LoVo (cell line): ENCODE results near the gene STRIP1.
"Not testable (repeated sequence)": the region's sequence is repeated elsewhere in the genome, so short reads cannot be mapped to it uniquely, and the experiment has no call there.

ENCODE experiments used
- DNase-seq: peaks from one replicate; pipeline ENCODE4 v3.0.0-alpha.2; 2016; ENCODE audit warnings: low spot score

Gene STRIP1

DNA sequence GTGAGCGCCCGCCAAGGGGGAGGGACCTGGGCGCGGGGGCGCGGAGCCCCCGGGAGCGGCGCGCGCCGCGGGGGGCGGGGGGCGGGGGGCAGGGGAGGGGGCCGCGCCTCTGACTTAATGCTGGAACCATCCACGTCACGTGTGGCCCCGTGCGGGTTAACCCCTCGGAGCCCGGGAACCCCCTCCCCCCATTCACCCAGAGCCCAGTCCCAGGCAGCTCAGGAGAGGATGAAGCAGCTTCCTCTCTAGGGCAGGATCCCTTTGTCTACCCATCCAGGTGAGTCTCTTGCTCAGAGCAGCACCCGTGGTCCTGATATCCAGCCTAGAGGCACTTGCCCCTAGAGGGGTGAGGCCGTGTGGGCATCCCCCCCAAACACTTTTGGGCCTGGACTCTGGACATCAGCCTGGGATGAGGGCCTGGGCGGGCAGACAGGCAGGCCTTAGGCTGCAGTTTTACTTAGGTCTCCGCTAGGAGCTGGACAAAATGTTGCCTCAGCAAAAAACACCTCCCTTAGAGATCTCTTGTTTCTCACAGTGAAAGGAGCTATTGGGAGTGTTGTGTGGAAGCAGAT is 36.3 kb downstream of the STRIP1 start, which contains the start of gene ALX3:
TSS of gene ALX3 (minus strand) at position 2 of the 572 bp plus-strand sequence. CDS start 60 bp downstream, outside the sequence.
- DNase-seq = no peak

DNA sequence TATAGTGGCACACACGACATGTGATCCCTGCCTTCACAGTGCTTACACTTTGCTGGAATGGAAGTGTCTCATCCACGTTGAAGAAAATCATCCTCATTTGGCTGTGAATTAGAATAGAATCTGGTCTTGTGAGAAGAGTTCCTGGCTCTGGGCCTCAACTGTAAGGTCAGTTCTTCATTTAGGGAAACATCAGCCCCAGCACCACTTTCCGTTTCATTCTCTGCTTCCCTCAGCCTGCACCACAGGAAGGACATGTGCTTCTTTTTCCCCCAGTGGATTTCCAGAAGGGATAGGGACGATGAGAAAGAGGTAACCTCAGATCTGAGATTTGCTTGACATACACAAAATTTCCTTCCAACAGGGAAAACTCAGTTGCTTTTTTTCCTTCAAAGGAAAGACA is 39.7 kb downstream of the STRIP1 start:
- DNase-seq = no peak

DNA sequence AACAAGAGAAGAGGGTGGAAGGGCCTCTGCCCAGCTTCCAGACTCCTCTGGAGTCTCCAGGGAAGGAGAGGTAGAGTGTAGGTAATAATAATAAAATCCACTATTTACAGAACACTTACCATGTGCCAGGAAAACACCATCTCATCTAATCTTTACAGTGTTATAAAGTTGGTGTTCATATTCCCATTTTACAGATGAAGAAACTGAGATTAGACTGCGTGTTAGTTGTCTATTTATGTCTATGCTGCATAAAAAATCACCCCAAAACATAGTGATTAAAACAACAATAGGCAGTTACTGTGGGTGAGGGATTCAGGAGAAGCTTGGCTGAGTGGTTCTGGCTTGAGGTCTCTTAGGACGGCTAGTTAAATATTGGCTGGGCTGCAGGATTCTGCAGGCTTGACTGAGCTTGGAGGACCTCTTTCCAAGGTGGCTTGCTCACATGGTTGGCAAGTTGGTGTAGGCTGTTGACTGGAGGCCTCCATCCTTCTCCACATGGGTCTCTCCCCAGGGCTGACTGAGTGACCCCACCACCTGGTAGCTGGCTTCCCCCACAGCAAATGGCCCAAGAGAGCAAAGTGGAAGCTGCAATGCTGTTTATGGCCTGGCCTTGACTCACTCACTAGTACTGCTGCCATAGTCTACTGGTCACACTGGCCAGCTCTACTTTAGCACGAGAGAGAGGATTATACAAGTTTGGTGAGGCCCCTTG is 42.5 kb downstream of the STRIP1 start:
- DNase-seq = no peak

DNA sequence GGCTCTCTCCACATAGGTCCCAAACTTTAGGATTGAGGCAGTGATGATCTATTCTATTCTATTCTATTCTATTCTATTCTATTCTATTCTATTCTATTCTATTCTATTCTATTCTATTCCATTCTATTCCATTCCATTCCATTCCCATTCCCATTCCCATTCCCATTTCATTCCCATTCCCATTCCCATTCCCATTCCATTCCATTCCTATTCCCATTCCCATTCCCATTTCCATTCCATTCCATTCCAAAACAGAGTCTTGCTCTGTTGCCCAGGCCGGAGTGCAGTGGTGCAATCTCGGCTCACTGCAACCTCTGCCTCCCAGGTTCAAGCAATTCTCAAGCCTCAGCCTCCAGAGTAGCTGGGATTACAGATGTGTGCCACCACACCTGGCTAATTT is 45.6 kb downstream of the STRIP1 start:
- not testable (repeated sequence) for DNase-seq

DNA sequence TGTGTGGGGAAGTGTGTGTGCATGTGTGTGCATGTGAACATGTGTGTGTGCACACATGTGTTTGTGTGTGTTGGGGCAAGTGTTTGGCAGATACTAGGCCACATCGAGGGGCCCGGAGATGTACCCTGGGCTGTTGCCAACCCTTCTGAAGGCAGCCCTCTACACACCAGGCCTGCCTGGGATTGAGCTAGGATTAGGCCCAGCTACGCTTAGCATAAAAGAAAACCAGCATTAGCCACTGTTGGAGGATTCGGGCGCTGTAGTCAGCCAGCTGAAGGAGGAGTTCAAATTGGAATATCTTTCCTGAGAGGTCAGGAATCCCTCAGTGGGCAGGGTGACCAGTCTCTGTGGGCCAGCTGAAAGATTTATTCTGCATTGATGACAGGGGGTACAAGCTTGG is 46.6 kb downstream of the STRIP1 start:
- no peak for DNase-seq

DNA sequence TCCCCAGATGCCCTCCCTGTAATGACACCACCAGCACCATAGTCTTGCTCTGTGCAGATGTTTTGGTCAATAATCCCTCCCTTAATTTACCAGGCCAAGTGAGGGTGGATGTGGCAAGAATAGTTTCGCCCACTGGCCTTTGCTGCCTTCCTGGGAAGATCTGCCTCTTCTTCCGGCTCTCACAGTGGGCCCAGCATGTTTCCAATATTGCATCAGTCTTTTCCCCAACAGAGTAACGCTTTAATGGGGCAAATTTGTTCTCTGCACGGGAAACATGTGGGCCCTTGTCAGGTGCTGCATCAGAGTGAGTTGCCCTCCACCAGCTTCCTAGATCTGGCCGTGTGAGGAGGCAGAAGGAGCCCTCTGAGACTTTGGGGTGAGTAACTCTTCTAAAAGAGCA is 48.1 kb downstream of the STRIP1 start:
- no peak for DNase-seq

DNA sequence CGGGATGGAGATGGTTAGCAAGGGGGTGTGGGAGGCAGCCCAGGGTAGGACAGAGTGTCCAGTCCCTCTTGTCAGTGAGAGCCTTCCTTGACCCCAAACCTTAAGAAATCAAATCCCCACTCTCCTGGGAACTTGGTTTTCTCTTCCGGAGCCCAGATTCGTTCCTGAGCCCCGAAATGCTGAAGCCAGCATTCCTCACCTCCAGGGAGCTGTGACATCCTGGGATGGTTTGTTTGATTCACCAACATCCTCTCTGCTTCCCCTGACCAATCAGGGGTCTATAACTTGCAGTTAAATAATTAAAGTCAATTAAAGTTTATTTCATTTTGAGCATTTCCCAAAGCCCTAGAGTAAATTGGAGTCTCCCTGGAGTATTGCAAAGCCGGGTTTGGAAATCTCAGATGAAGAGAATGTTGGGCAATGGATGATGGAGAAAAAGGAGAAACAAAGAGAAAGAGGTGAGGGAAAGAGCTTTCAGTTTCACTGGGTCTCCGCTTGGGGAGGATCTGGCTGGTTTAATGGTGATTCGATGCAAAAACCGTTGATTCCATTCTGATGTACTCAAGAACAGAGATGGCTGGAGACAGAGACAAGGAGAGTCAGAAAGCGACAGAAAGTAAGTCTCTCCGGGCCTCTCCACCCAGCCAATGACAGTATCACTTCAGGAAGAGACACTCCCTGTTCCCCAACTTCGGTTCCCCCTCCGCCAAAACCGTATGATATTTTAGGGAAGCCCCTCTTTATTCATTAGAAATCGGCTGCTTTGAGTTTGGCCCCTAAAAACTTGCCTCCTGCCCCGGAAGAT is 48.8 kb downstream of the STRIP1 start:
- no peak for DNase-seq

DNA sequence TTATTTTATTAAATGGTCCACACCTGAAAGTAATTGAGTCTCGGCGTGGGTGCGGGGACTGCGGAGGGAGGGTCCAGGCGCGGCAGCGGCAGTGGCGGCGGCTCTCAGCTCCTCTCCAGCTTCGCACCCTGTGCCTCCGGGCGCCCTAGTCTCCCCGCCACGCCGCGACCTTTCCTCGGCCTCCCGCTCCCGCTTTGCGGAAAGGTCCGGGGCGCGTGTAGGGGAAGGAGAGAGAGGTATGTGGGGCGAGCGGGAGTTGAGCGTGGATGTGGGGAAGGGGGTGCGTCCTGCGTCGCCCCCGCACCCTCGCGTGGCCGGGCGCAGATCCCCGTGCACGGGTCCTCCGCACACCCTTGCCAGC is 49.4 kb downstream of the STRIP1 start:
- no peak for DNase-seq

DNA sequence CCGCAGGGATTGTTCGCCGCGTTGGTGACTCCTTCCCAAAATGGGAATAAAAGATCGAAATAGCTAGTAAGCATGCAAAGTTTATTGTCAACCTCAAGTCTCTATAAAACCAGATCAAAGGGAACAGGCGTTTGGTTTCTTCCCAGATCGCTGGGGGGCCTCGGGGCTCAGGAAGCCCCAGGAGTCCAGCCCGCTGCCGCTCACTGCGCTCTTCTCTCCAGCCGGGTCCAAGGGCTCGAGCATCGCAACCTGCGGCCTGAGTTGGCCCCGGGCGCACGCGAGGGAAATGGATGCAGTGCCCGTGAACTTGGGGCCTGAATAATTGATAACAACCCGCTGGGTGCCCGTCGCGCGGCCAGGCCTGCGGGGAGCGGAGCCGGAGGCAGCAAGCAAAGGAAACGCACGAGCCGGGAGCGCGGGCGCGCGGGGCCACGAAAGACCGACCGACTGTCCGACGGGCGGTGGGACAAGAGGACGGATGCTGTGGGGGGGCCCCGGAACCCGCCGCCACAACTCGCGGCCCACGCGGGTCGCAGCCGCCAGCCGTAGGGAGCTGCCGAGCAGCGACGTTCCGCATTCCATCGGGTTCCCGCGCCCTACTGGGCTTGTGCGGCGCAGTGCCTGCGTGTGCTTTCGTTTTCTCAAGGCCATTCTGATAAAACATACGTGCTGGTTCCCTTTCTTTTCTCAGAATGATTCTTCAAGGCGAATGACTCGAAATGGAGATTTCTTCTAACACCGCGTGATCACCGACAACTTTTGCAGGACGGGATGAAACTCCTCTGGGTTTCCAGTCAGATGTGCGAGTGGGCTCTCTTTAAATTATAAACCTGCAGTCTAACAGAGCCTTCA is 50.0 kb downstream of the STRIP1 start:
- DNase-seq = peak; percentile 40

DNA sequence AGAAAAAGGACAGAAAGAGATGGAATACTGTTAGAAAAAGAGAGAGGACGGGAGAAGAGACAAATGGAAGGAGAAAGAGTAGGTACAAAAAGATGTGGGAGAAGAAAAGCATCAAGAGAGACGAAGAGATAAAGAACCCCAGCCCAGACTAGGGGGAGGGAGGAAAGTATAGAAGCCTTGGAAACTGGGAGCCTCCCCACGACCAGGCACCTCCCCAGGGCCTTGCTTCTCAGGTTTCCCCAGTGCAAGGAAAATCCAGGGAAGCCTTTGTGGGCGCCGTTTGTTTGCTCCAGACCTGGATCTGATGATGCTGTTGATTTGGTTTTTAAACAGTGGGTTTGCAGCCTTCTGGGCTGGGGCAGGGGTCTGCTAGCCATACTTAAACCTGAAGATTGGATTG is 51.2 kb downstream of the STRIP1 start:
- DNase-seq = no peak

DNA sequence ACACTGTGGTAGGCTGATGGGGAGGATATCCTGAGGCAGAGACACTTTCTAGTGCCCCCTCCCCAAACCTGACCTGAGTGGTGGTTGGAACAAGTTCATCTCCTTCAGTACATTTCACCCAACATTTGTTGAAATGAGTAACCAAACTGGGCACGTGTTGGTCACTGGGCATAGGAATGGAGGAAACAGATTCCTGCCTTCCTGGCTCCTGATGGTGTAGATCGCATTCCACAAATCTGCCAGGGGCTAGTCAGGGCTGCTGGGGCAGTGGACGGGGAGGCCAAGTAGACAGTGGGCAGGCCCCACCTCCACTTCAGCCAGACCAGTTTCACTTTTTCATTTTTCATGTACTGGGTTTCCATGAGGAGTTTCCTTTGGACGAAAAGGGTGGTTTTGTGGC is 52.5 kb downstream of the STRIP1 start:
- no peak for DNase-seq

DNA sequence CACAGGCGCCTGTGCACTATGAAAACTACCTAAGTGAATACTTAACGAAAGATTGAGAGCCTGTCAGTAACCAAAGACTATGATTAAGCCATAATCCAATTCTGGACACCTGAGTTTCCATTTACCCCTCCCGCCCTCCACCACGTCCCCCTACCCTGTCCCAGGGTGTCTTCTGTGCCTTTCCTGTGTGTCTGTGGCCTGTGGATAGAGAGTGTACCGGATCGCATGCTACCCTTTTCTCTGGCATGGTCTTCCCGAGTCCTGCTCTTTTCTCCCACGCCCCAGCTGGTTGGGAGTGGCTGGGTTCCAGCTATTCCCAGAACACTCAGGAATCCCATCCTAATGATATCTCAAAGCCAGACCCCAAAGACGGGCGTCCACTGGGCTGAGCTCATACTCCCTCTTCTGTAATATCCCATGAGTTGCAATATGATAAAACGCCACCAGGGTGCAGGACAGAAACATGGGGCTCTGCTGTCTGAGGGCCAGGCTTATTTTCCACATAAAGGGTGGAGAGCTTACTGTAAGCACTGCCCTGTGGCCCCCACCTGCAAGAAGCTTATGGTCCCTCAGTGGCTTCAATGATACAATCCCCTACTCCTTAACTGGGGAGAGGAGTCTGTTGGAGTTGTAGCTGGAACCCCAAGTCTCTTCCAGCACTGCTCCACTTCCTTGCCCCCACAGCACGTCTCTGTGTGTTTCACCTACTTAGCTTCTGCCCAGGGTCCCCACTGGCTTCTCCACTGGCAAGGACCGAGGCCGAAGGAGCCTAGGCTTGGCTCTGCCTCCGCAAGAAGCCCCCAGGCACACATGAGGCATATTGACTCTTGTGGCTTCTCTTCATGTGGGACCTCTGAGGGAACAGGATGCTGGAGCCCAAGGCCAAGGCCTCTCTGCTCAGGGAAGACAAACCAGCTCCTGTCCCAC is 53.7 kb downstream of the STRIP1 start:
- peak; percentile 41 for DNase-seq

DNA sequence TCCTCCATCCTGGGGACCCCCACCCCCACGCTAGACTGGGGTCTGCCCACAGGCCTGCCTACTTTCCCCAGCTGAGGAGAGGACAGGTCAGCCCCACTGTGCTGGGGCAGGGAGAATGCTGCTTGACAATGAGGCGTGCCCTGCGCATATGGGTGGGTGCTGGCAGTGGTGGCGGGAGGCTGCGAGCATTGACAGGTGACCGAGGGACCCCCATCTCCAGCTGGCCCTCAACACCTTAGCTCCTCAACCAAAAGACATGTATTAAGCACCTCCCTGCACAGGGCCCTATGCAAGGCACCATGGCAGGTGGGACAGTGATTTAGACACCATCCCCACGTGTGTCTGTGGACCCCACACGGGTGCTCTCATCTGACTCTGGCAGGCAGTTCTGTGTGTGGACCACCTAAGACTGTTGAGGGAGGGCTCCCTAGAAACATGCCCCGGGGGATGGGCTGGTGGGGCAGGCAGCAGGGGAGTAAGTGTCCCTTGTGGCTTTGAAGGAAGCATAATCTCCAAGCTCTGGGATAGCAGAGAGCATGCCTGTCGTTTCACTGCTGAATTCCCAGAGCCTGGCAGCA is 54.4 kb downstream of the STRIP1 start:
- DNase-seq = no peak

DNA sequence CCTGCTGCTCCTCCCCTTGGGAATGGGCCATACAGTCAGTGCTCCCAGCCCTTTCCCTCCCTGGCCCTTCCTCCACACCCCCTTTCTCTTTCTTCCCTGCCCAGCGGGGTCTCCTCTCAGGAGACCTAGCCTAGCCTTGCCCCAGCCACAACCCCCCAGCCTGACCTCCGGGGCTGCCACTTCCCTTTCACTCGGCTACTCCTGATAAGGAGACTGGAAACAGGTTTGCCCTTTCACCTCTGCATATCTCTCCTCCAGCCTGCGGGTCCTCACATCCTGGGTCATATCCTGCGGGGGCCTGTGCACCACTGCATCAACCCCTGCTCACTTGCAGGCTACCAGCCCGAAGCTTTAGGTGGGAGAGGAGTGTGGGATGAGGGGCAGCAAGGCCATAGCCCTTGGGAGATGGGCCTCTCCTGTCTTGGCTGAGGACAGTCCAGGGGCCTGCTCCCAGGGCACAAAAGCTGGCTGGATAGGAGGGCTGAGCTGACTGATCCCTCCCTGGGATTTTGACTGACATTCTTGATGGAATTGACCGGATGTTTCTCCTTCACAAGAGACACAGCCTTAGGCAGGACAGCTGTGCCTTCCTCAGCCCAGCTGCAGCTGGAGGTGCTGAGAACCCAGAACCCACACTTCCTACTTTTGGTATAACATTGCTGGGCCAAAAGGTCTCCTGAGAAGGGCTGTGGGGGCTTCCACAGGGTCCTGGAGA is 55.3 kb downstream of the STRIP1 start:
- DNase-seq = no peak

DNA sequence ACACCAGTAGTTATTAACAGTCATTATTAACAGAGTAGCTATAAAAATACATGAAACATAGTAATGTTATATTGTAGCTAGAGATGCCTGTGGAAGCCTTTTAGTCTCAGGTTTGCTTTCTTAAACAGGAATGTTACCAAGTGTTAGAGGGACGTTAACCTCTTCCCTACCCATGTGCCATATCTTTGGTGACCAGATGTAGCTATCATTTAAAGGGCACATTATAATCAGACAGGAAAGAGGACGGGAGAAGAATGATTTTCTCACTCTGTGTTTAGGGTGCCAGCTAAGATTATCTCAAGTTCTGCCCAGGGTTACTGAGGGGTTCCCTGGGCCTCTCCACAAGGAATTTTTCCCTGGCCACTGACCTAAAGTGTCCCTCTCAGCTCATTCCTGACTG is 57.0 kb downstream of the STRIP1 start:
- no peak for DNase-seq

DNA sequence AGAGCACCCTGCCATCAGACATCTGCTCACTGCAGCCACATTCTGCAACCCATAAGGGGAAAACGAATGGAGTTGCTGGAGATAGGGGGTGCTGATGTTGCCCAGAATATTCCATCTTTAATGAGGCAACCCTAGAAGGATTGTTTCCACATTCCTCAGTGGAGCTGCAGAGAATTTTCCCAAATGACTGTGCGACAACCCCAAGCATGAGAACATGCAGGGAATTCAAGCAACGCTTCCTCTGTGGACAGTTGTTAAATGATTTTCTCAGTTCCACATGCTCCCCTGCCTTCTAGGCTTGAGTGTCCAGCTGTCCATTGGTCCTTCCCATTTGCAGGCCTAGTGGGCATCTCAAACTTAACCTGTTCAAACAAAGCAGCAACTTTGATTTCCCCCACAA is 57.4 kb downstream of the STRIP1 start:
- DNase-seq = no peak

DNA sequence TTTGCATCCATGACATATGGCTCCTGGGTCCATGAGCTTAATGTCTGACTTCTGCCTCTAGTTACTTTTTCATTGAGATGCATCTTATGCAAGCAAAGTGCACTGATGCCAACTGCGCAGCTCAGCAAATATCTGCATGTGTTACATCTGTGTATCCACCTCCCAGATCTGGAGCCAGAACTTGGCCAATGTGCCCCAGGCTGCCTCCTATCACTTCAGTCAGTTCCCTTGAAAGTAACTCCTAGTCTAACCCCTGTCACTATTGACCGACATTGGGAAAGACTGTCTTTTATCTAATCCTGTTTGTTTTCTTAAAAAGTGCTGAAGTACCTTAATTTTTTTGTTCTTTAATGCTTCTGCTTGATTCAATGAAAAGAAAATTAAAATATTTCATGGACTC is 58.6 kb downstream of the STRIP1 start:
- no peak for DNase-seq

DNA sequence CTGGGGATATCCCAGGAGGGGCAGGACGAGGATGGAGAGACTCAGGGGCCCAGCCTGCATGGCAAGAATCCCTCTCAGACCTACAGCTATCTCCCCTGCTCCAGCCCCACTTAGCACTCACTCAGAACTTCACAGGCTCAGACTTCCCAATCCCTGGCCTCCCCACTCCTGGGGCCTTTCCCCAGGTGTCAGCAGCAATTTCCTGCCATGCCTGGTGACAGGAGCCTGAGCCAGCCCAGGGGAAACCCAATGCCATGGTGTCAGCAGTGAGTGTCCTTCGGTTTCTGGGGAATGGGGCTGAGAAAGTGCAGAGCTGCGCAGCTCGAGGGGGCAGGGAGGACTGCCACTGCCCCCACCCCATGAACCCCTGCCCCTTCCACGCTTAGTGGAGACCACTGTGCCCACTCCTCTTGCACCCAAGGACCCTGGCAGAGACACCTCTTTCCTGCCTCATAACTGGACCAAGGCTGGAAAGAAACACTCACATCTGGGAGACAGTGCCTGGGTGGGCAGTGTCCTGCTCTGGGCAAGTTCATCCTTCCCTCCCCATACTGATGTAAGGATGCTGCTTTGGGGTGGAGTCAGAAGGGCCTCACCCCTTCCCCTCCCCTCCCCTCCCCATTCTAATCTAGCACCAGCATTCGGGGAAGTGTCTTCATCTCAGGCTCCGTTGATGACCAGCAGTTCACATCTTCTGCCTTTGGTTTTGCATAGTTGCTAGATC is 60.7 kb downstream of the STRIP1 start:
- DNase-seq = no peak

DNA sequence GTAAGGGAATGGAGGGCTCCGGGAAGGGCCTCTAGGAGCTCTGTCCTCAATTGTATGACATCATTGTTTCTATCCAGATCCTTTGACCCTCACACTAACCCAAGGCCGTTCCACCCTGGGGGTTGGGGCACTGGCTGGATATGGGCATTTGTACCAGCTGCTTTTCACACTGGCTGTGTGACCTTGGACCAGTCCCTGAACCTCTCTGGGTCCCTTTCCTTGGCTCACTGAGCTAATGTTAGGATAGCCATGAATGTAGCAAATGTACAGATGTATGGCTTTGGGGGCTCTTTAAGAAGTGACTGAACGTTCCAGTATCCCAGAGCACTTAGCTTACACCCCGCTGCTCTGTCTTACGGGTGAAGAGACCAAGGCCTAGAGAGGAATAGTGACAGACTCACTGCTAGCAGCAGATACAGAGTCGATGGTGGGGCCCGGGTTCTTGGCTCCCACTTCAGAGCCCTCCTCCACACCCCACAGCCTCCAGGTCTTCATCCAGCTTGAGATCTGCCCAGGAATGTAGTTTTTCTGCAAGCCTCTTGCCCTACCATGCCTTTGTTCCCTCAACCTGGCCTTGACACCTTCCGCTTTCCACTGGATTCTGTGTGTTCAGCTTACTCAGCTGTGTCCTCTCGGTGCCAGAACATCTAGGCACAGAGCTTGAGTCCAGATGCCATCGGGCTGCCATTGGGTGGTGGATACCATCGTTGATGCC is 63.2 kb downstream of the STRIP1 start:
- DNase-seq = no peak
